GM12892 (cell line): Measurements from ENCODE around the gene LMF1.

Source experiments
- DNase-seq: peaks from one replicate; pipeline ENCODE4 v3.0.0; 2011; ENCODE audit not compliant: insufficient read length
- FAIRE-seq: peaks from 2 replicates; lab custom pipeline; 2011; peaks lifted over from hg19 to GRCh38; lab: Jason Lieb, UNC
- POLR2A ChIP-seq: IDR thresholded peaks from 2 replicates; pipeline ENCODE4 v1.6.1; 2011; ENCODE audit warnings: low read depth, low read length, control low read depth
- POLR2AphosphoS5 ChIP-seq: IDR thresholded peaks from 2 replicates; pipeline ENCODE4 v1.6.1; 2011; ENCODE audit warnings: low read depth, low read length, control low read depth
- TAF1 ChIP-seq: IDR thresholded peaks from 2 replicates; pipeline ENCODE4 v1.6.1; 2011; ENCODE audit warnings: low read depth, mild to moderate bottlenecking, control low read depth, low read length, borderline replicate concordance

LMF1 gene

DNA sequence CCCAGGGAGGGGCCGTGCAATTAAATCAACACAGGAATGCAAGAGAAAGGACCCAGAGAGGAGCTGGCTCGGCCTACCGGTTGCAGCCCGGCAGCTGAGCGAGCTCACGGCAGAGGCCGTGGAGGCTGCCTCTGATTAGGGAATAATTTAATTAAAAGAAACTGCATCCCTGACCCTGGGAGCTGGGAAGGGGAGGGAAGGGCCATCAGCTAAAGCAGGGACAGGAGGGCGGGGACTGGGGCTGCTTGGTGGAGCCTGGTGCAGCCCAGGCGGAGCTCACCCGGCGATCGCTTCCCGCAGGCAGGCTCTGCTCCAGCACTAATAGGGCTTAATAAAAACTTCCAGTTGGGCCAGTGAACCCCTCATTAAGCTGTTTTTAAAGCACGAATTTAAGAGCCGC lies 43.4 kb downstream of the LMF1 start:
- DNase-seq (no peak), FAIRE-seq (no peak)
- TF ChIP-seq TAF1 (no peak), POLR2A (no peak), POLR2AphosphoS5 (no peak)

DNA sequence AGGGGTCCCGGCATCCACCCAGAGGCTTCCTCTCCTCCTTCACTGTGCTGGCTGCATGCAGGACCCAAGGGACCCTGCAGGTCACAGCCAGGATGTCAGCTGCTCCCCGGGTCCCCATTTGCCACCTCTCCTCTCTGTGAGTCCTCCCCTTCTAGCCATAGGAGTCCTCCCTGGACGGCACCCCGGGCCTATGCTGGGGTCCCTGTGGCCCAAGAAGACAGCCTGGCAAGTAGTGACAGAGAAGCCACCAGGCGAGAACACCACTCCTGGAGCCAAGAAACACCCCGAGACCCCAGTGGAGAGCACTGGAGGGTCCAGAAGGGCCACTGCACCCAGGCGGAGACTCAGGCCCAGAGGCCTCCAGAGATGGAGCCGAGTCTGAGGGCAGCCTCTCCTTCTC lies 44.1 kb downstream of the LMF1 start:
- TF ChIP-seq POLR2A: no peak
- no peak for TF ChIP-seq TAF1
- TF ChIP-seq POLR2AphosphoS5: no peak
- no peak for DNase-seq
- FAIRE-seq: no peak

DNA sequence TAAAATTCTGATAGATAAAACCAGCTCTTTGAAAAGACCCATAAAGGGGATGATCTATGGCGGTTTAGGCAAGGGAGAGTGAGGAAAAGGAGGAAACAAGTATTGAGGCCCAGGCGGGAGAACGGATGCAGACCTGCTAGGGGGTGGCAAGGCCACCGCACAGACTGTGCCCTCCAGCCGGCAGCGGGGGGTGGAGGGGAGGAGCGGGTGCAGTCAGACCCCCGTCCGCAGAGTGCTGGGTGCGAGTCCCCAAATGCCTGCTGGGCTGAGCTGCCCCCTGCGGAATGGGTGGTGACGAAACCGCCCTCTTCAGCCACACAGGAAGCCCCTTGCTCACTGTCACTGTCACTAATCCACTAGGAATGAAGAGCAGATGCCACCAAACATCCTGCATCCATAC lies 46.0 kb downstream of the LMF1 start:
- TF ChIP-seq POLR2AphosphoS5 (no peak), POLR2A (no peak), TAF1 (no peak)
- FAIRE-seq (no peak), DNase-seq (no peak)

DNA sequence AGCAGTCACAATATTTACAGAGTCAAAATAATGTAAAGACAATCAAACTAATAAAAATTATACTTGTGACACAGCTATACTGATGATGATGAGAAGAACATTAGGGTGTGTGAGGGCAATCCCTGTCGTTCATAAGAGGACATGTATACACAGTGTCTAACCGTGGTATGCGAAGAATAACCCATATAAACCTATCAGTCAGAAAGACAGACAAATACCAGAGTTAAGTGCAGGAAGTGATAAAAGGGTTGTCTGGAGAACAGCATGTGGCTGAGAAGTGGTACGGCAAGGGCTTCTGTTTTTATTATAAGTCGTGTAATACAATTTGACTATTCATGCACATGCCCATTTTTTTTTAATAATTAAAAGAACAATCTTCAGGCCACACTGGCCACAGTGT lies 46.7 kb downstream of the LMF1 start:
- FAIRE-seq (no peak), DNase-seq (no peak)
- TF ChIP-seq POLR2AphosphoS5: no peak
- no peak for TF ChIP-seq TAF1
- no peak for TF ChIP-seq POLR2A

DNA sequence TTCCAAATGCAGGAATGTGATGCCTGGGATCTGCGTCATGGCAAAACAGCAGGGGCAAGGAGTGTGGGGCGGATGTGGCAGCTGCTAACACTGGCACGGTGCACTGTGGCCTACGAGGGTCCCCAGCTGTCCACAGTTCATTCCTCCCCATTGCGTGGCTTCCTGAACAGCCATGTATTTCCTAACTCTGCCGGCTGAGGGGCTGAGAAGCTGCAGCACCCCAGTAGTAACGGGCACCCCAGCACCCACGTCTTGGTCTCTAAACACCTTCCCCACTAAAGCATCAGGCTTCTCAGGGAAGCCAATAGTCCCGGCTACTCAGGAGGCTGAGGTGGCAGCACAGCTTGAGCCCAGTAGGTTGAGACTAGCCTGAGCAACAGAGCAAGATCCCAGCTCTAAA lies 47.6 kb downstream of the LMF1 start:
- TF ChIP-seq TAF1 (no peak), POLR2AphosphoS5 (no peak), POLR2A (no peak)
- FAIRE-seq: no peak
- DNase-seq: no peak

DNA sequence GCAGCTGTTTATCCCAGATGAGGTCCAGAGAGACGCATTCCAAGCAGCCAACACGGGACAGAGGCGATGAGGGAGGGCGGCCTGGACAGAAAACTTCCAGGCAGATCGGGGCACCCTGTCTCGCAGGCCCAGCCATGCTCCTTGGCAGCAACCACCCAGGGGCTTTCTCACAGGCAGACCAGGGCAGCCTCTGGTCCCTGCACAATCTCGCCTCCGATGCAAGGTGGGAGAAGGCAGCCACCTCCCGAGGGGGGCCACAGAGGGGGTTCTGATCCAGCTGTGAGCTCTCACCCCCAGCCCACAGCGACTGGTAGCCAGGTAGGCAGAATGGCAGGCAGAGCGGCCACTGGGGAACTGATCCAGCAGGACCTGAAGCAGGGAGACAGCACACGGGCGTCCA lies 48.7 kb downstream of the LMF1 start:
- TF ChIP-seq POLR2A: no peak
- TF ChIP-seq TAF1: no peak
- no peak for FAIRE-seq
- DNase-seq: no peak

DNA sequence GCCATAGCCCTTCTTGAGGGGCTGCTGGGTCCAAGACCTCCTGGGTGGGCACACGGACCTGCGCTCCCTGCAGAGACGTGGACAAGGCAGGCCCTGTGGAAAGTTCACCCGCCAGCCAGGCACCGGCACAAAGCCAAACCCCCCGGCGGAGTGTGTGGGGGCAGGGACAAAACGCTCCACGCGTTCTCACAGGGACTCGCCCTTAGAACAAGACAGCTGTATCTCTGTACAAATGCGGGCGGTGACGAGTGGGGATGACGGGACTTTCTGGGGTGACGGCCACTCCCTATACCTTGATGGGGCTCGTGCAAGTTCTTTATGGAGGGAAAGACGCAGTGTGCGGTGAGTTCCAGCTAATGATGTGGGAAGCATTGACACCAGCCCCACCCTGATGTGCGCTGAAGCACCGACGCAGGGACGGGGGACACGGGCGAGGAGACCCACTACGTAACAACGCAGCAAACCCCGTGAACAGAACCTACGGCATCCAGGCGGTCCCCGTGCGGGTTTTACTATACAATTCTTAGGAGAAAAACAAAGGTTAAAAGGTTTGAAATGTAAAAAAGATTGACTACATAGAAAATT lies 49.4 kb downstream of the LMF1 start:
- DNase-seq: no peak
- TF ChIP-seq TAF1 (no peak), POLR2AphosphoS5 (no peak), POLR2A (no peak)
- no peak for FAIRE-seq

DNA sequence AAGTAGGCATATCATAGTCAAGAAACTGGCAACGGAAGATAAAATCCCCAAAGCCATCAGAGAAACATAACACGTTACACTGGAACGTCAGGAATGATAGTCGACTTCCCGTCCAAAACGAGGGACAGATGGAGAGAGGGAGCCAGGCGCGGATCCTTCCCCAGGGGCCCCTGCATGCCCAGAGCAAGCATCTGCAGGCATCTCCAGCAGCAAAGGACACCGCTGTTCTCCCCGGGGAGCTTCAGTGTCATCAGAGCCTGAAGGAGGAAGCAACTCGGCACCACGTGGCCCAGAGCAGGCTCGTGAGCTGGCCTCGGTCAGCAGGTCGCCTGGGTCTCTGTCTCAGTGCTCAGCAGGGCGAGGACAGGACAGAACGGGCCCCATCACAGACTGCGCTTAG lies 50.1 kb downstream of the LMF1 start:
- TF ChIP-seq POLR2A: no peak
- TF ChIP-seq TAF1: no peak
- no peak for TF ChIP-seq POLR2AphosphoS5
- DNase-seq (no peak), FAIRE-seq (no peak)

DNA sequence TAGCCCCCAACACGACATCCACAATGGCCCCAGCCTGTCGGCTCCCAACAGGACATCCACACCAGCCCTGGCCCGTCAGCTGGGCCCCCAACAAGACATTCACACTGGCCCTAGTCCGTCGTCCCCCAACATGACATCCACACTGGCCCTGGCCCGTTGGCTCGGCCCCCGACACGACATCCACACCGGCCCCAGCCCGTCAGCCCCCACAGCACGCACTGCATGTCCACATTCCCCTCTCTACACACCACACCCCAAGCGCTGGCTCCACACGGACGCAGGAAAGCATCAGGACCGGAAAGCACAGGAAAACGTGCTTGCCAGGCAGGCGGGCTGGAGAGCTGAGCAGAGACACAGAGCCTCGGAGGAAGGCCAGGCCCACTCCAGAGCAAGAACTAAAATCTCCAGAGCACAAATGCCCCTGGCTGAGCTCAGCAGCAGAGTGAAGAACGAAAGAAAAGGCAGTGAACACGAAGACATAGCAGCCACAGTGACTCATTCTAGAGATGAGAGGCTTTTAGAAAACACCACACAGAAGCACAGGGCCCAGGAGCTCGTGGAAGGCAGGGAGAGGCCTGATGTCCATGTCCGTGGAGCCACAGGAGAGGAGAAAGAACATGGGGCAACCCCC lies 50.6 kb downstream of the LMF1 start:
- FAIRE-seq: no peak
- TF ChIP-seq POLR2A: no peak
- no peak for TF ChIP-seq POLR2AphosphoS5
- no peak for TF ChIP-seq TAF1
- DNase-seq: no peak

DNA sequence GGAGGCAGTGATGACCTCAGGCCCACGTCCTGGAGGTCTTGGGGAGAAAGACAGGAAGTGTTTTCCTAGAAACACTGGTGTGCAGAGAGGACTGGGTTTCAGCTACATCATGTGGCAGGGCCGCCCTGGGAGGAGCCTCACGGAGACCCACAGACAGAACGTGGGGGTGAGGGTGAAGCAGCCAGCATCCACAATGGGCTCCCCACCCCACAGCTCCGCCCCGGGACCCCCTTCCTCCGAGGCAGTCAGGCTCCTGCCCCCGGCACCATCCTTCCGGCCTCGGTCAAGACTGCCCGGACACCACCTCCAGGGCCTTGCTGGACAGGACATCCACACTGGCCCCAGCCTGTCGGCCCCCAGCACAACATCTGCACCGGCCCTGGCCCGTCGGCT lies 51.1 kb downstream of the LMF1 start:
- FAIRE-seq (no peak), DNase-seq (no peak)
- TF ChIP-seq POLR2A (no peak), POLR2AphosphoS5 (no peak), TAF1 (no peak)

DNA sequence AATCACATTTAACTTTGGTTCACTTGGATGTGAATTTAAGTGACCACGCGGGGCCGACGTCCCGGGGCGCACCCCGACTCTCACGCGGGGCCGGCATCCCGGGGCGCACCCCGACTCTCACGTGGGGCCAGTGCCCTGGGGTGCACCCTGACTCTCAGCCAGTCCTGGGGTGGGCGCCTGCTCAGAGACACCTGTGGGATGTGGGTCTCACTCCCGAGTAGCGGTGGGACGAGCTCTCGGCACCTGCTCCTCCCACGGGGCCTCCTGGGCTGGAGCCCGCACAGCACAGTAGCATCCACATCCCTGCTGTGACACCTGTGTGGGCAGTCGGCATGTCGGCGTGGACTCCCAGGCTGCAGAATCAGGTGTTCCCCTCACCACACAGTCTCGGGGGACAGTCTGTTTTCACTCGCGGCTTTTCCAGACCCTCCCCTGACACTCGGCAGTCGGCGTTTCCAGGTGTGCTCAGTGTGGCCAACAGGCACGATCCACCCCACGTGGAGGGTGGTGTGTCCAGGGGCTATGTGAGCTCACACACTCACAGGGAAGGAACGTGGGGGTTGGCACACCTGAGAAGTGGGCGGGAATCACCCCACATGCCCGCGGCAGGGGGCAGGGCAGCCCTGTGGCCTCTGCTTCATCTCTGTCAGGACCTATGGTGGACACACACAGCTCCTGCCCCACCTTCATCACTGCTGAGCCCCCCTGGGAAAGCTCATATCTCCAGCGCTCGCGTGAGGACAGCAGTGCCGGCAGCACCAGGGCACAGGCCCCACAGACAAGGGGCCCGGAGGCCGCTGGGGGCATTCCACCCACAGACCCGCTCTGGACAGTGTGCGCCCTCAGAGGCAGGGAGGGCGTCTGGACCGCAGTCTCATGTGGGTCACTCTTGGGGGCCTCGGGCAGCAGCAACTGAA lies 51.8 kb downstream of the LMF1 start:
- no peak for FAIRE-seq
- TF ChIP-seq TAF1 (no peak), POLR2A (no peak), POLR2AphosphoS5 (no peak)
- no peak for DNase-seq
